Measurements from ENCODE around the gene KRTAP12-4. TPM values are rescaled to one million over a fixed set of nuclear protein-coding genes. Genes with fewer than 3 reads are reported as not detected.
"Not testable (repeated sequence)": the region's sequence is repeated elsewhere in the genome, so short reads cannot be mapped to it uniquely, and the experiment has no call there.

Gene KRTAP12-4
- not detected for polyA plus RNA-seq (ENCODE audit: insufficient read length in 3 of 3)
- long read RNA-seq, donor 1, result 0 reads
- long read RNA-seq, donor 2, result 0 reads
- long read RNA-seq, donor 3, result 0 reads
- long read RNA-seq, donor 4, result 0 reads
- long read RNA-seq, donor 5, result 0 reads
- long read RNA-seq, donor 6, result 0 reads
- long read RNA-seq, donor 7, result 0 reads
- long read RNA-seq, donor 8, result 0 reads
- long read RNA-seq, donor 9, result 0 reads
- long read RNA-seq, donor 10, result 0 reads
- long read RNA-seq, donor 11, result 0 reads
- long read RNA-seq, donor 12, result 0 reads
- long read RNA-seq, donor 13, result 0 reads
- long read RNA-seq, donor 14, result 0 reads
- long read RNA-seq, donor 15, result 0 reads
- long read RNA-seq, donor 16, result 0 reads

GRCh38 chr21:44654576-44655175, at the start of gene KRTAP12-4:
Gene KRTAP12-4 (minus strand): TSS chr21:44654659. CDS start chr21:44654614, 45 bp downstream.
- DNase-seq (ENCODE audit: extremely low read depth in 1 of 11, low read depth in 9 of 11, low spot score in 4 of 11), result no peak

GRCh38 chr21:44703731-44704635, 49.5 kb upstream of the KRTAP12-4 start:
- no peak for DNase-seq (ENCODE audit: extremely low read depth in 1 of 11, low read depth in 9 of 11, low spot score in 4 of 11)

- DNase-seq (ENCODE audit: extremely low read depth in 1 of 11, low read depth in 9 of 11, low spot score in 4 of 11), result no peak
These were observed 48.7 kb upstream of the KRTAP12-4 start for GRCh38 chr21:44702973-44703730.

- no peak for DNase-seq (ENCODE audit: extremely low read depth in 1 of 11, low read depth in 9 of 11, low spot score in 4 of 11)
These were observed 47.9 kb upstream of the KRTAP12-4 start for GRCh38 chr21:44702111-44702972.

- no peak for DNase-seq (ENCODE audit: extremely low read depth in 1 of 11, low read depth in 9 of 11, low spot score in 4 of 11)
These were observed 47.1 kb upstream of the KRTAP12-4 start for GRCh38 chr21:44701541-44701940.

GRCh38 chr21:44701023-44701400, 46.6 kb upstream of the KRTAP12-4 start:
- DNase-seq (ENCODE audit: extremely low read depth in 1 of 11, low read depth in 9 of 11, low spot score in 4 of 11), result no peak

GRCh38 chr21:44700101-44701022, 45.9 kb upstream of the KRTAP12-4 start:
- no peak for DNase-seq (ENCODE audit: extremely low read depth in 1 of 11, low read depth in 9 of 11, low spot score in 4 of 11)

GRCh38 chr21:44699502-44700001, 45.1 kb upstream of the KRTAP12-4 start:
- DNase-seq (ENCODE audit: extremely low read depth in 1 of 11, low read depth in 9 of 11, low spot score in 4 of 11), result no peak

GRCh38 chr21:44697811-44698734, 43.6 kb upstream of the KRTAP12-4 start:
- DNase-seq (ENCODE audit: extremely low read depth in 1 of 11, low read depth in 9 of 11, low spot score in 4 of 11), result no peak

GRCh38 chr21:44697172-44697810, 42.8 kb upstream of the KRTAP12-4 start, which contains the start of gene KRTAP10-12:
Gene KRTAP10-12 (plus strand): TSS chr21:44697172. CDS start chr21:44697202, 30 bp downstream.
- not testable (repeated sequence) for DNase-seq (ENCODE audit: extremely low read depth in 1 of 11, low read depth in 9 of 11, low spot score in 4 of 11)

- DNase-seq (ENCODE audit: extremely low read depth in 1 of 11, low read depth in 9 of 11, low spot score in 4 of 11), result no peak
These were observed 42.1 kb upstream of the KRTAP12-4 start for GRCh38 chr21:44696572-44696971.

- DNase-seq (ENCODE audit: extremely low read depth in 1 of 11, low read depth in 9 of 11, low spot score in 4 of 11), result no peak
These were observed 41.2 kb upstream of the KRTAP12-4 start for GRCh38 chr21:44695641-44696040.

GRCh38 chr21:44695184-44695583, 40.7 kb upstream of the KRTAP12-4 start:
- DNase-seq (ENCODE audit: extremely low read depth in 1 of 11, low read depth in 9 of 11, low spot score in 4 of 11), result no peak

- no peak for DNase-seq (ENCODE audit: extremely low read depth in 1 of 11, low read depth in 9 of 11, low spot score in 4 of 11)
These were observed 40.3 kb upstream of the KRTAP12-4 start for GRCh38 chr21:44694776-44695175.

GRCh38 chr21:44692798-44693512, 38.5 kb upstream of the KRTAP12-4 start:
- no peak for DNase-seq (ENCODE audit: extremely low read depth in 1 of 11, low read depth in 9 of 11, low spot score in 4 of 11)
